MCF 10A (cell line): Measurements from ENCODE around the gene OLFM1. TPM values are rescaled to one million over a fixed set of nuclear protein-coding genes. Genes with fewer than 3 reads are reported as not detected.

ENCODE experiments used
- BruUV-seq: library from RNA; stranded (reverse); fragments of 400-500 nt; replicated peaks from 2 replicates; lab custom pipeline; 2021; lab: Mats Ljungman, UMichigan
- CTCF ChIA-PET: fragments of 300-600 bp; sonication (Branson Sonifier 250); formaldehyde crosslinking; extraction: SDS; loops from one replicate; lab custom pipeline; 2021; ENCODE audit warnings: antibody characterized with exemption, inconsistent platforms; lab: Yijun Ruan, JAX
- POLR2A ChIA-PET: fragments of 300-600, 350-650 bp; sonication (Branson Sonifier 250); formaldehyde crosslinking; extraction: SDS; loops from one replicate; lab custom pipeline; 2020; ENCODE audit warnings: antibody characterized with exemption, inconsistent platforms; lab: Yijun Ruan, JAX
- DNase-seq: peaks from one replicate; pipeline ENCODE4 v3.0.0-alpha.2; 2018; ENCODE audit not compliant: unreplicated experiment
- H3K27ac Mint-ChIP-seq: one replicate; pipeline ENCODE4 v1.8.0; 2022; ENCODE audit warnings: mild to moderate bottlenecking, low read depth, mixed read lengths; ENCODE audit not compliant: unreplicated experiment
- H3K27me3 Mint-ChIP-seq: one replicate; pipeline ENCODE4 v1.8.0; 2022; ENCODE audit warnings: mixed read lengths; ENCODE audit not compliant: insufficient read depth, unreplicated experiment
- H3K36me3 Mint-ChIP-seq: one replicate; pipeline ENCODE4 v1.8.0; 2022; ENCODE audit warnings: mild to moderate bottlenecking, moderate library complexity, mixed read lengths; ENCODE audit not compliant: insufficient read depth, unreplicated experiment
- H3K4me1 Mint-ChIP-seq: one replicate; pipeline ENCODE4 v1.8.0; 2022; ENCODE audit warnings: mixed read lengths; ENCODE audit not compliant: insufficient read depth, unreplicated experiment
- H3K4me3 Mint-ChIP-seq: one replicate; pipeline ENCODE4 v1.8.0; 2022; ENCODE audit warnings: mild to moderate bottlenecking, moderate library complexity, mixed read lengths; ENCODE audit not compliant: unreplicated experiment
- H3K9me3 Mint-ChIP-seq: one replicate; pipeline ENCODE4 v1.8.0; 2022; ENCODE audit warnings: mixed read lengths; ENCODE audit not compliant: unreplicated experiment
- intact Hi-C: fragments of 100-400 bp; cut with micrococcal nuclease; formaldehyde crosslinking; loops from 2 replicates; pipeline ENCODE4 v1.14.1; 2022
- total RNA-seq: library from RNA; stranded (reverse); gene quantifications from 2 replicates; pipeline ENCODE4 v1.2.3, GENCODE V29; 2022
- TF ChIP-seq, protein P1 (sequence below): fragments of 200-600 bp; IDR thresholded peaks from one replicate; pipeline ENCODE4 v1.8.0; 2022; ENCODE audit warnings: antibody characterized with exemption, mild to moderate bottlenecking; ENCODE audit not compliant: unreplicated experiment

The OLFM1 gene
- total RNA-seq, 1 experiment from 2014 or later: not detected

DNA sequence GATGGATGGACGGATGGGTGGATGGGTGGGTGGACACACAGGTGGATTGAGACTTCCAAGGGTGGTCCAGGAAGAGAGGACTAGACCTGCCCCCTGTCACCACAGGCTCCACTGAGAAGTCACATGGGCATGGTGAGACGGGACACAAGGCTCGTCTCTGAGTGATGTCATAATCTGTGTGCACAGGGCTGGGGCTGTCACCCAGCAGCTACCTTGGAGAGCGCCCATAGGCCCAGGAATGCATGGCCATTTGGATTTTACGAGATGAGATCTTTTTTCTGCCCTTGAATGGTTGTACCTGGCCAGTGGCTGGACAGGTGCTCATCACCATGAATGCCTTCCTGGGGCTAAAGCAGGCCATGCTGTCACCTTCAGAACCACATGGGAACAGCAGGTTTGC, 3.1 kb downstream of the OLFM1 start:
- TF ChIP-seq, protein P1, sequence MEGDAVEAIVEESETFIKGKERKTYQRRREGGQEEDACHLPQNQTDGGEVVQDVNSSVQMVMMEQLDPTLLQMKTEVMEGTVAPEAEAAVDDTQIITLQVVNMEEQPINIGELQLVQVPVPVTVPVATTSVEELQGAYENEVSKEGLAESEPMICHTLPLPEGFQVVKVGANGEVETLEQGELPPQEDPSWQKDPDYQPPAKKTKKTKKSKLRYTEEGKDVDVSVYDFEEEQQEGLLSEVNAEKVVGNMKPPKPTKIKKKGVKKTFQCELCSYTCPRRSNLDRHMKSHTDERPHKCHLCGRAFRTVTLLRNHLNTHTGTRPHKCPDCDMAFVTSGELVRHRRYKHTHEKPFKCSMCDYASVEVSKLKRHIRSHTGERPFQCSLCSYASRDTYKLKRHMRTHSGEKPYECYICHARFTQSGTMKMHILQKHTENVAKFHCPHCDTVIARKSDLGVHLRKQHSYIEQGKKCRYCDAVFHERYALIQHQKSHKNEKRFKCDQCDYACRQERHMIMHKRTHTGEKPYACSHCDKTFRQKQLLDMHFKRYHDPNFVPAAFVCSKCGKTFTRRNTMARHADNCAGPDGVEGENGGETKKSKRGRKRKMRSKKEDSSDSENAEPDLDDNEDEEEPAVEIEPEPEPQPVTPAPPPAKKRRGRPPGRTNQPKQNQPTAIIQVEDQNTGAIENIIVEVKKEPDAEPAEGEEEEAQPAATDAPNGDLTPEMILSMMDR: no peak
- peaks cover 9% of the 10 kb centered on the region for H3K9me3 Mint-ChIP-seq
- H3K27ac Mint-ChIP-seq: no peak overlapping the region
- intact Hi-C loops: no loop called here
- H3K36me3 Mint-ChIP-seq: no peaks in the 10 kb centered on the region
- DNase-seq: peak; percentile 17
- ChIA-PET POLR2A (no interaction called here), CTCF (interaction anchor here (0.6 kb wide), 2 partner anchors 22 to 39 kb away, joined by 4 read pairs; no protein-coding TSS in a partner anchor)
- H3K27me3 Mint-ChIP-seq: peaks cover 37% of the 10 kb centered on the region
- H3K4me1 Mint-ChIP-seq: no peaks in the 10 kb centered on the region
- BruUV-seq: no TSS peak
- no peak overlapping the region for H3K4me3 Mint-ChIP-seq

DNA sequence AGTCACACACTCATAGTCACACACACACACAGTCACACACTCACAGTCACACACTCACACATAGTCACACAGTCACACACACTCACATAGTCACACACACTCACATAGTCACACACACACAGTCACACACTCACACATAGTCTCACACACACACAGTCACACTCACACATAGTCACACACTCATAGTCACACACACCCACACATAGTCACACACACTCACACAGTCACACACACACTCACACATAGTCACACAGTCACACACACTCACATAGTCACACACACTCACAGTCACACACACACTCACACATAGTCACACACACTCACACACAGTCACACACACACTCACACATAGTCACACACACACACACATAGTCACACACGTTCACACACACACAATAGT, 4.1 kb downstream of the OLFM1 start:
- POLR2A ChIA-PET: no interaction called here
- CTCF ChIA-PET: interaction anchor here (1.2 kb wide), 1 partner anchor 321 kb away, joined by 8 read pairs; no protein-coding TSS in a partner anchor
- H3K4me1 Mint-ChIP-seq: no peaks in the 10 kb centered on the region
- no peak overlapping the region for H3K4me3 Mint-ChIP-seq
- H3K36me3 Mint-ChIP-seq: no peaks in the 10 kb centered on the region
- H3K27me3 Mint-ChIP-seq: peaks cover 47% of the 10 kb centered on the region
- TF ChIP-seq, protein P1: no peak
- no peak overlapping the region for H3K27ac Mint-ChIP-seq
- DNase-seq: no peak
- BruUV-seq: no TSS peak
- intact Hi-C loops: no loop called here
- H3K9me3 Mint-ChIP-seq: peaks cover 9% of the 10 kb centered on the region

DNA sequence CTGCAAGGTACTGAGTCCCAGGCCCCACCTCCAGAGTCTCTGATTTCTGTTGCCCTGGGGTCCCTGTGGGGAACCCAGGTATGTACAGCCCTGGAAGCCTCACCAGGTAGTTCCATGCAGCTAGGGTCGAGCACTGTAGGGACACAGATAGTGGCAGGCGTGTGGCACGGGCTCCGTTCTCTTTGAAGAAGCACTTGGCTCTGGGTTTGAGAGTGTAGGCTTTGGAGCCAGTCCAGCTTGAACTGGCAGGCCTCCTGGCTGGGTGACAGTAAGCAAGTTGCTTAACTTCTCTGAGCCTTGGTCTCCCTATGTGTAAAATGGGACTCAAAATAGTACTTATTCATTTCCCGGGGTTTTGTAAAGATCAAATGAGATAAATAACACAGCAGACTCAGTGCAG, 5.6 kb downstream of the OLFM1 start:
- no peak for DNase-seq
- intact Hi-C loops: no loop called here
- peaks cover 61% of the 10 kb centered on the region for H3K27me3 Mint-ChIP-seq
- TF ChIP-seq, protein P1: no peak
- no peak overlapping the region for H3K4me3 Mint-ChIP-seq
- ChIA-PET POLR2A (no interaction called here), CTCF (interaction anchor here (0.5 to 1.2 kb wide), 4 partner anchors 138 to 333 kb away, joined by 3 to 4 read pairs (median 3); no protein-coding TSS in a partner anchor)
- H3K36me3 Mint-ChIP-seq: no peaks in the 10 kb centered on the region
- H3K4me1 Mint-ChIP-seq: no peaks in the 10 kb centered on the region
- BruUV-seq: no TSS peak
- no peak overlapping the region for H3K27ac Mint-ChIP-seq
- peaks cover 9% of the 10 kb centered on the region for H3K9me3 Mint-ChIP-seq

DNA sequence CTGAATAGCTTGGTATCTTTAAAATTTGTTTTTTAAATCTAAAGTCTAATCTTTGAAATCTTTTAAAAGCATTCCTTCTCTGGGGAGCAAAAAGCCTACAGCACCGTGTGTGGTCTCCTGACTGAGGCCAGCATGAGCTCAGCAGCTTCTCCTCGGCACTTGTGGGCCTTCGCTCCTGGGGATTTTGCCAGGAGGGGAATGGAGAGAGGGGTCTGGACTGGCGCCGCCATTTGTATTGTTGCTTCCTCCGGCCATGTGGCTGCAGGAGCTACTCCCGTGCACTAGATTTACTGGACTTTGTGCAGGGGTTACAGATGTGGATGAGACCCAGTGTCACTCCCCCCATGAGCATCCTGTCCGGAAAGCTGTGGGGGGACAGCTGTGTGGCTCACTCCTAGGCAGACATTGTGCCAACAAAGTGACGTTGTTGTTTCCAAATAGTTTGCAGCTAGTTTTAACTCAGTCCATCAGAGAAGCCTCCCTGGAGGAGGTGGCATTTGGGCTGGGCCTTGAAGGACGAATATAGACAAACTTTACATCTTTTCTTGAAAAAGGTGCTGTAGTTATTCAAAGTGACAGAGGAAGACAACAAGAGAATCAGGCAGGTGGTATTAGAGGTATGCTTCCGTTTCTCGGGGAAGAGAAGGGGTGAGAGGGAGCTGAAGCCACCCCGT, 6.6 kb downstream of the OLFM1 start:
- BruUV-seq: no TSS peak
- TF ChIP-seq, protein P1: no peak
- peaks cover 71% of the 10 kb centered on the region for H3K27me3 Mint-ChIP-seq
- no peak overlapping the region for H3K27ac Mint-ChIP-seq
- intact Hi-C loops: no loop called here
- CTCF ChIA-PET: interaction anchor here (0.6 to 1.2 kb wide), 2 partner anchors 317 to 332 kb away, joined by 3 to 4 read pairs; no protein-coding TSS in a partner anchor
- H3K36me3 Mint-ChIP-seq: no peaks in the 10 kb centered on the region
- POLR2A ChIA-PET: no interaction called here
- peaks cover 9% of the 10 kb centered on the region for H3K9me3 Mint-ChIP-seq
- no peaks in the 10 kb centered on the region for H3K4me1 Mint-ChIP-seq
- no peak overlapping the region for H3K4me3 Mint-ChIP-seq
- DNase-seq: no peak
